ENCODE measurements around the gene CDH4. TPM values are rescaled to one million over a fixed set of nuclear protein-coding genes. Genes with fewer than 3 reads are reported as not detected.
A peak's percentile ranks its signal among the peaks of the same experiment; 100 is the strongest.

Gene CDH4
- total RNA-seq, 1 donor from 2014 or later = 2.9 TPM

- H3K9ac ChIP-seq = no peak overlapping the region
- no peak overlapping the region for H3K4me2 ChIP-seq
- no peak for TF ChIP-seq EZH2 (IDR thresholded peaks at IDR 0.05)
- TF ChIP-seq CTCF (IDR thresholded peaks at IDR 0.05) = no peak
- TF ChIP-seq EZH2phosphoT487 (IDR thresholded peaks at IDR 0.05) = no peak
- H4K20me1 ChIP-seq (ENCODE audit: low read depth) = no peaks in the 10 kb centered on the region
- no peak overlapping the region for H3K4me3 Mint-ChIP-seq
- H3K4me1 Mint-ChIP-seq = peaks cover 26% of the 10 kb centered on the region
- H3K36me3 ChIP-seq = no peaks in the 10 kb centered on the region
- no peak overlapping the region for H3K4me3 ChIP-seq
- no peak overlapping the region for H3K27ac Mint-ChIP-seq
- H3K27me3 Mint-ChIP-seq (ENCODE audit: insufficient read depth, low read depth) = peaks cover 3% of the 10 kb centered on the region
- H3K27me3 ChIP-seq = no peaks in the 10 kb centered on the region
- no peak overlapping the region for H3K27ac ChIP-seq
- no peaks in the 10 kb centered on the region for H3K79me2 ChIP-seq (ENCODE audit: low read depth)
- H3K9me3 Mint-ChIP-seq = no peaks in the 10 kb centered on the region
- no peak overlapping the region for H2AFZ ChIP-seq (replicated peaks)
- H3F3A ChIP-seq (ENCODE audit: low read depth) = no peaks in the 10 kb centered on the region
- no peaks in the 10 kb centered on the region for H3K9me3 ChIP-seq (ENCODE audit: low read depth)
- peaks cover 9% of the 10 kb centered on the region for H3K4me1 ChIP-seq
- H3K36me3 Mint-ChIP-seq = no peaks in the 10 kb centered on the region
- DNase-seq (ENCODE audit: low spot score) = no peak
Observed at GRCh38 chr20:61737812-61738443, 485.9 kb downstream of the CDH4 start.

GRCh38 chr20:61738601-61739069, 486.6 kb downstream of the CDH4 start:
- no peak overlapping the region for H2AFZ ChIP-seq (replicated peaks)
- Mint-ChIP-seq H3K27ac (no peak overlapping the region), H3K27me3 (ENCODE audit: insufficient read depth, low read depth) (peaks cover 3% of the 10 kb centered on the region), H3K4me1 (peaks cover 21% of the 10 kb centered on the region), H3K4me3 (no peak overlapping the region), H3K36me3 (no peaks in the 10 kb centered on the region), H3K9me3 (no peaks in the 10 kb centered on the region)
- H3F3A ChIP-seq (ENCODE audit: low read depth) = no peaks in the 10 kb centered on the region
- H3K4me2 ChIP-seq = no peak overlapping the region
- H3K36me3 ChIP-seq = no peaks in the 10 kb centered on the region
- H3K27me3 ChIP-seq = no peaks in the 10 kb centered on the region
- no peaks in the 10 kb centered on the region for H3K79me2 ChIP-seq (ENCODE audit: low read depth)
- TF ChIP-seq CTCF (IDR thresholded peaks at IDR 0.05) = no peak
- no peak for TF ChIP-seq EZH2phosphoT487 (IDR thresholded peaks at IDR 0.05)
- no peak for TF ChIP-seq EZH2 (IDR thresholded peaks at IDR 0.05)
- no peak for DNase-seq (ENCODE audit: low spot score)
- no peaks in the 10 kb centered on the region for H3K9me3 ChIP-seq (ENCODE audit: low read depth)
- no peak overlapping the region for H3K27ac ChIP-seq
- H3K4me3 ChIP-seq = no peak overlapping the region
- H3K4me1 ChIP-seq = peaks cover 6% of the 10 kb centered on the region
- H3K9ac ChIP-seq = no peak overlapping the region
- no peaks in the 10 kb centered on the region for H4K20me1 ChIP-seq (ENCODE audit: low read depth)

GRCh38 chr20:61739086-61739831, 487.2 kb downstream of the CDH4 start:
- Histone ChIP-seq H3K4me1 (no peaks in the 10 kb centered on the region), H3K79me2 (ENCODE audit: low read depth) (no peaks in the 10 kb centered on the region), H3K9ac (no peak overlapping the region), H3K4me2 (no peak overlapping the region), H3K4me3 (no peak overlapping the region), H3K27me3 (no peaks in the 10 kb centered on the region), H3F3A (ENCODE audit: low read depth) (no peaks in the 10 kb centered on the region), H3K27ac (no peak overlapping the region), H3K36me3 (no peaks in the 10 kb centered on the region), H3K9me3 (ENCODE audit: low read depth) (no peaks in the 10 kb centered on the region), H2AFZ (replicated peaks) (no peak overlapping the region), H4K20me1 (ENCODE audit: low read depth) (no peaks in the 10 kb centered on the region)
- Mint-ChIP-seq H3K9me3 (no peaks in the 10 kb centered on the region), H3K27me3 (ENCODE audit: insufficient read depth, low read depth) (peaks cover 1% of the 10 kb centered on the region), H3K4me3 (no peak overlapping the region), H3K27ac (no peak overlapping the region), H3K36me3 (no peaks in the 10 kb centered on the region), H3K4me1 (peaks cover 15% of the 10 kb centered on the region)
- DNase-seq (ENCODE audit: low spot score) = peak; percentile 21
- TF ChIP-seq EZH2 (IDR thresholded peaks at IDR 0.05) (no peak), EZH2phosphoT487 (IDR thresholded peaks at IDR 0.05) (no peak), CTCF (IDR thresholded peaks at IDR 0.05) (no peak)

Data from neural progenitor cell (in vitro differentiated cells).